Measurements from ENCODE around the gene GPHN.

The GPHN gene

GRCh38 chr14:66974397-66975025 lies 466.6 kb downstream of the GPHN start:
- no peaks in the 10 kb centered on the region for H3K9me3 ChIP-seq (ENCODE audit: control insufficient read depth, low read length)
- no peaks in the 10 kb centered on the region for H3K79me2 ChIP-seq
- TF ChIP-seq CTCF (IDR thresholded peaks at IDR 0.05): no peak
- H3K27ac ChIP-seq: no peak overlapping the region
- no peaks in the 10 kb centered on the region for H3K36me3 ChIP-seq (ENCODE audit: control insufficient read depth, insufficient read depth, low read length)
- H2AFZ ChIP-seq: no peak overlapping the region
- no peaks in the 10 kb centered on the region for H3K4me1 ChIP-seq
- no peak overlapping the region for H3K9ac ChIP-seq
- H3K4me2 ChIP-seq (ENCODE audit: low read length): no peak overlapping the region
- no peak overlapping the region for H3K4me3 ChIP-seq (ENCODE audit: low read depth, low read length)
- H3K27me3 ChIP-seq (ENCODE audit: control insufficient read depth, insufficient read depth, low read length): no peaks in the 10 kb centered on the region

GRCh38 chr14:66975251-66975650 lies 467.3 kb downstream of the GPHN start:
- Histone ChIP-seq H3K27ac (no peak overlapping the region), H3K9me3 (ENCODE audit: control insufficient read depth, low read length) (no peaks in the 10 kb centered on the region), H3K4me1 (no peaks in the 10 kb centered on the region), H3K27me3 (ENCODE audit: control insufficient read depth, insufficient read depth, low read length) (no peaks in the 10 kb centered on the region), H3K4me3 (ENCODE audit: low read depth, low read length) (no peak overlapping the region), H2AFZ (no peak overlapping the region), H3K79me2 (no peaks in the 10 kb centered on the region), H3K36me3 (ENCODE audit: control insufficient read depth, insufficient read depth, low read length) (no peaks in the 10 kb centered on the region), H3K4me2 (ENCODE audit: low read length) (no peak overlapping the region), H3K9ac (no peak overlapping the region)
- TF ChIP-seq CTCF (IDR thresholded peaks at IDR 0.05): no peak

GRCh38 chr14:66979101-66979974 lies 471.4 kb downstream of the GPHN start:
- H3K4me2 ChIP-seq (ENCODE audit: low read length): no peak overlapping the region
- H3K79me2 ChIP-seq: no peaks in the 10 kb centered on the region
- no peaks in the 10 kb centered on the region for H3K36me3 ChIP-seq (ENCODE audit: control insufficient read depth, insufficient read depth, low read length)
- H3K9me3 ChIP-seq (ENCODE audit: control insufficient read depth, low read length): no peaks in the 10 kb centered on the region
- H2AFZ ChIP-seq: no peak overlapping the region
- H3K9ac ChIP-seq: no peak overlapping the region
- TF ChIP-seq CTCF (IDR thresholded peaks at IDR 0.05): no peak
- H3K4me3 ChIP-seq (ENCODE audit: low read depth, low read length): no peak overlapping the region
- H3K27ac ChIP-seq: no peak overlapping the region
- no peaks in the 10 kb centered on the region for H3K27me3 ChIP-seq (ENCODE audit: control insufficient read depth, insufficient read depth, low read length)
- no peaks in the 10 kb centered on the region for H3K4me1 ChIP-seq

- Histone ChIP-seq H3K9me3 (ENCODE audit: control insufficient read depth, low read length) (no peaks in the 10 kb centered on the region), H3K9ac (no peak overlapping the region), H3K4me3 (ENCODE audit: low read depth, low read length) (no peak overlapping the region), H2AFZ (no peak overlapping the region), H3K36me3 (ENCODE audit: control insufficient read depth, insufficient read depth, low read length) (no peaks in the 10 kb centered on the region), H3K4me1 (no peaks in the 10 kb centered on the region), H3K27me3 (ENCODE audit: control insufficient read depth, insufficient read depth, low read length) (no peaks in the 10 kb centered on the region), H3K4me2 (ENCODE audit: low read length) (no peak overlapping the region), H3K79me2 (no peaks in the 10 kb centered on the region), H3K27ac (no peak overlapping the region)
- no peak for TF ChIP-seq CTCF (IDR thresholded peaks at IDR 0.05)
These were observed 474.3 kb downstream of the GPHN start for GRCh38 chr14:66982247-66982646.
